ENCODE measurements around the gene MUS81.

DNA sequence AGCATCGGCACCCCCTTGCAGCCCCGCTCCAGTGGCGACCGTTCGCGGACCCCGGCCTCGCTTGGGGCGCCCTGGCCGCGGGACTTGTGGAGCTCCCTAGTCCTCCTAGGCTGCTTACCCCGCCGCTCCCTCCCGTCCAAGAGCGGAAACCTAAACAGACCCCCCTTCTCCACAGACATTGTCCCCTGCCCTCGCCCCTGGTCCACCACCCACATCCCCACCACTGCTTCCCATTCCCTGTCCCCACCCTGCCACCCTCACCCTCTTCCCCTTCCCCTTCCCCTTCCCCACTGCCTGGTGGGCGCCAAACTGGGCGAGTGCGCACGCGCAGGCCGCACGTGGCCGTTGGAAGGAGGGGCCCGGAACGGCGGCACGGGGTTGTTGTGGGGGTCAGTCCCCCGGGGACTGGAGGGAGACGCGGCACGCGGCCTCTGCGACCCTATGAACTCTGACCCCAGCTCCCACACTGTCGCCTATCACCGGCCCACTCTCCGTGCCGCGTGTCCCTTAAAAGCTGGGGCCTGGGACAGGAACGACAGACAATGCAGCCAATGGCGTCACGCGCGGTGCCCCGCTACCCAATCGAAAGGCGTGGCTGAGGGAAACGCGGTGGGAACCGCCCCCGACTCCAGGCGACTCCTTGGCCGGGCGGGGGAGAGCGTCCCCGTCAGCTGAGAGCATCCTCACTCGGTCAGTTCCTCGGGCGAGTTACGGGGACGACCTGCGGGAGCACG lies 26.8 kb upstream of the MUS81 start, which contains the start of gene SNX32:
- no peak for TF ChIP-seq POLR2AphosphoS5 (IDR thresholded peaks at IDR 0.05)
- TF ChIP-seq CTCF (IDR thresholded peaks at IDR 0.05), result no peak
- TF ChIP-seq POLR2A (IDR thresholded peaks at IDR 0.05), result no peak
- TF ChIP-seq EP300 (IDR thresholded peaks at IDR 0.05; ENCODE audit: low read depth), result no peak

All from transverse colon (tissue), 4 donors.